Stimulated activated CD4-positive, alpha-beta T cell treated with anti-CD3 and anti-CD28 coated beads, Interleukin-2, amount 100 ng/mL, for 48 hours (primary cell): Measurements from ENCODE around the gene KCNV2.

Source experiments
- DNase-seq, 2 donors: peaks; one replicate each; pipeline ENCODE4 v3.0.0-alpha.2; 2020

The KCNV2 gene

GRCh38 chr9:2761424-2761823 is 44.1 kb downstream of the KCNV2 start:
- DNase-seq, result no peak

GRCh38 chr9:2764353-2764752 is 47.0 kb downstream of the KCNV2 start:
- no peak for DNase-seq

- no peak for DNase-seq
Measured at GRCh38 chr9:2765250-2765880, 48.1 kb downstream of the KCNV2 start.

- DNase-seq, result no peak
Measured at GRCh38 chr9:2767800-2768677, 50.7 kb downstream of the KCNV2 start.

- no peak for DNase-seq
Measured at GRCh38 chr9:2771087-2771486, 53.8 kb downstream of the KCNV2 start.

GRCh38 chr9:2771661-2772060 is 54.4 kb downstream of the KCNV2 start:
- DNase-seq, result no peak

- no peak for DNase-seq
Measured at GRCh38 chr9:2777454-2777853, 60.1 kb downstream of the KCNV2 start.

- DNase-seq, result no peak
Measured at GRCh38 chr9:2778816-2779215, 61.5 kb downstream of the KCNV2 start.
